Endodermal cell (in vitro differentiated cells): ENCODE data around the gene VANGL2. TPM values are rescaled to one million over a fixed set of nuclear protein-coding genes. Genes with fewer than 3 reads are reported as not detected.
A peak's percentile ranks its signal among the peaks of the same experiment; 100 is the strongest.

Source experiments
- DNase-seq: peaks from one replicate; pipeline ENCODE4 v3.0.0-alpha.2; 2017
- H3K27ac ChIP-seq: 2 replicates; pipeline ENCODE4 v1.5.1; 2013; ENCODE audit warnings: mild to moderate bottlenecking, low read depth, low read length, moderate library complexity
- H3K27me3 ChIP-seq: 2 replicates; pipeline ENCODE4 v1.6.1; 2013; ENCODE audit warnings: mild to moderate bottlenecking, low read length, moderate library complexity; ENCODE audit not compliant: insufficient read depth, control insufficient read depth, poor library complexity, severe bottlenecking
- H3K36me3 ChIP-seq: 2 replicates; pipeline ENCODE4 v1.7.0; 2013; ENCODE audit warnings: mild to moderate bottlenecking, low read length, moderate library complexity; ENCODE audit not compliant: control insufficient read depth, insufficient read depth
- H3K4me1 ChIP-seq: one replicate; pipeline ENCODE4 v1.7.0; 2013; ENCODE audit warnings: low read length; ENCODE audit not compliant: control insufficient read depth, insufficient read depth
- H3K4me3 ChIP-seq: 2 replicates; pipeline ENCODE4 v1.5.1; 2013; ENCODE audit warnings: mild to moderate bottlenecking, low read length, moderate library complexity
- H3K9ac ChIP-seq: 2 replicates; pipeline ENCODE4 v1.6.1; 2013; ENCODE audit warnings: mild to moderate bottlenecking, low read length, moderate library complexity; ENCODE audit not compliant: poor library complexity, severe bottlenecking; ENCODE audit errors: extremely low read depth
- H3K9me3 ChIP-seq: 2 replicates; pipeline ENCODE4 v1.6.1; 2013; ENCODE audit warnings: mild to moderate bottlenecking, low read length, moderate library complexity; ENCODE audit not compliant: control insufficient read depth
- H3K27ac Mint-ChIP-seq: 2 replicates; pipeline ENCODE4 v1.8.0; 2020; ENCODE audit warnings: mixed read lengths
- H3K27me3 Mint-ChIP-seq: 2 replicates; pipeline ENCODE4 v1.8.0; 2021; ENCODE audit warnings: mild to moderate bottlenecking, mixed read lengths; ENCODE audit not compliant: insufficient read depth
- H3K36me3 Mint-ChIP-seq: 2 replicates; pipeline ENCODE4 v1.8.0; 2020; ENCODE audit warnings: low read depth, mixed read lengths
- H3K4me1 Mint-ChIP-seq: 2 replicates; pipeline ENCODE4 v1.8.0; 2020; ENCODE audit warnings: mixed read lengths
- H3K4me3 Mint-ChIP-seq: 2 replicates; pipeline ENCODE4 v1.8.0; 2020; ENCODE audit warnings: mild to moderate bottlenecking, moderate library complexity, mixed read lengths
- H3K9me3 Mint-ChIP-seq: 2 replicates; pipeline ENCODE4 v1.8.0; 2020; ENCODE audit warnings: mild to moderate bottlenecking, mixed read lengths
- WGBS, 2 experiments: methylation state at CpG; one replicate each; pipeline versions ENCODE4 v1.1.5 to v1.1.7; 2013; ENCODE audit warnings: missing lambda C conversion rate in 2 of 2, mixed read lengths in 1 of 2; ENCODE audit not compliant: insufficient coverage in 1 of 2, insufficient read length in 1 of 2; 5-methylcytosine and 5-hydroxymethylcytosine counted together
- long read RNA-seq, 4 experiments: library from polyadenylated mRNA in 2 of 4; library from RNA in 1 of 4; library from capped mRNA in 1 of 4; stranded (forward) in 3 of 4; unstranded in 1 of 4; transcript quantifications; one replicate each; pipeline ENCODE4 v2.0.0, GENCODE V29; 2020 to 2021; ENCODE audit warnings: inconsistent platforms in 1 of 4
- polyA plus RNA-seq, 2 experiments: library from polyadenylated mRNA; stranded (reverse); fragments of 50-300 nt; gene quantifications; one replicate each; pipeline ENCODE4 v1.2.3, GENCODE V29; 2013
- total RNA-seq, 2 donors: library from RNA; stranded (reverse); fragmentation: NEBNext Ultra II Directional in 1 of 2; extraction: Animal tissue kit (Norgen Biotek cat#: 25700) in 1 of 2; gene quantifications; 2 replicates in 1 of 2; 3 replicates in 1 of 2; pipeline ENCODE4 v1.2.1, GENCODE V29; 2021
- TF ChIP-seq, protein P1 (sequence below): fragments of 200-600 bp; sonication (generic); conservative IDR thresholded peaks from 2 replicates; pipeline ENCODE4 v1.5.0; 2021; ENCODE audit warnings: antibody characterized with exemption, mild to moderate bottlenecking

Gene VANGL2
- 10 to 100 TPM; 62.5 to 67.5 TPM for total RNA-seq
- polyA plus RNA-seq (2013, experiment 1 of 2), result 144 TPM
- polyA plus RNA-seq (2013, experiment 2 of 2), result 124 TPM
- long read RNA-seq, experiment 1, full-length matches to known transcripts, result 1 of 15 reads
- long read RNA-seq, experiment 1, partial matches to known transcripts, result 13 of 15 reads
- long read RNA-seq, experiment 1, other reads (novel, unspliced or antisense), result 1 of 15 reads
- long read RNA-seq, experiment 2, full-length matches to known transcripts, result 38 of 85 reads
- long read RNA-seq, experiment 2, partial matches to known transcripts, result 43 of 85 reads
- long read RNA-seq, experiment 2, other reads (novel, unspliced or antisense), result 4 of 85 reads
- long read RNA-seq, experiment 3, partial matches to known transcripts, result 2 of 7 reads
- long read RNA-seq, experiment 3, other reads (novel, unspliced or antisense), result 5 of 7 reads
- long read RNA-seq, experiment 4, partial matches to known transcripts, result 0 of 3 reads
- long read RNA-seq, experiment 4, other reads (novel, unspliced or antisense), result 3 of 3 reads

DNA sequence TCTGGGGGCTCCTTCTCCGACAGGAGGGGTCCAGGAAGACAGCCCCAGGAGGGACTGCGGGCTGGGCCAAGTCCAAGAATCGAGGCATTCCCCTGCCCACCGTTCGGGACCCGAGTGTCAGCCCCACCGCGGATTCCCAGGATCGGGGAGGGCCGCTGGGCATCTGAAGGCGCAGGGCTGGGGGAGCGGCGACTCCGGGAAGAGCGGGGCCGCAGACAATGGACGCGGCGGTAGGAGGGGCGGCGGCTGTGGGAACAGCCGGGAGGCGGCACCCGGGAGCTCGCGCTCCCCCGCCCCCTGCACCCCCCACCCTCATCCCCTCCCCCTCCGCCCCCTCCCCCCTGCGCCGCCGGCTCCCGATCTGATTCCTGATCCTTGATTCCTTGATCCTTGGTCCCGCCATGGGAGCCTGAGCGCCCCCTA lies at the start of gene VANGL2:
TSS of gene VANGL2 (plus strand) at position 342 of the 423 bp plus-strand sequence. CDS start 15,274 bp downstream, outside the sequence.
- Mint-ChIP-seq H3K4me1 (peaks cover 58% of the 10 kb centered on the region), H3K27me3 (no peaks in the 10 kb centered on the region), H3K9me3 (no peaks in the 10 kb centered on the region), H3K27ac (peak within 1 kb of the TSS; percentile 81), H3K36me3 (no peaks in the 10 kb centered on the region), H3K4me3 (peak within 1 kb of the TSS; percentile 80)
- peaks cover 4% of the 10 kb centered on the region for H3K36me3 ChIP-seq
- peaks cover 3% of the 10 kb centered on the region for H3K4me1 ChIP-seq
- H3K9me3 ChIP-seq, result no peaks in the 10 kb centered on the region
- TF ChIP-seq, protein P1, sequence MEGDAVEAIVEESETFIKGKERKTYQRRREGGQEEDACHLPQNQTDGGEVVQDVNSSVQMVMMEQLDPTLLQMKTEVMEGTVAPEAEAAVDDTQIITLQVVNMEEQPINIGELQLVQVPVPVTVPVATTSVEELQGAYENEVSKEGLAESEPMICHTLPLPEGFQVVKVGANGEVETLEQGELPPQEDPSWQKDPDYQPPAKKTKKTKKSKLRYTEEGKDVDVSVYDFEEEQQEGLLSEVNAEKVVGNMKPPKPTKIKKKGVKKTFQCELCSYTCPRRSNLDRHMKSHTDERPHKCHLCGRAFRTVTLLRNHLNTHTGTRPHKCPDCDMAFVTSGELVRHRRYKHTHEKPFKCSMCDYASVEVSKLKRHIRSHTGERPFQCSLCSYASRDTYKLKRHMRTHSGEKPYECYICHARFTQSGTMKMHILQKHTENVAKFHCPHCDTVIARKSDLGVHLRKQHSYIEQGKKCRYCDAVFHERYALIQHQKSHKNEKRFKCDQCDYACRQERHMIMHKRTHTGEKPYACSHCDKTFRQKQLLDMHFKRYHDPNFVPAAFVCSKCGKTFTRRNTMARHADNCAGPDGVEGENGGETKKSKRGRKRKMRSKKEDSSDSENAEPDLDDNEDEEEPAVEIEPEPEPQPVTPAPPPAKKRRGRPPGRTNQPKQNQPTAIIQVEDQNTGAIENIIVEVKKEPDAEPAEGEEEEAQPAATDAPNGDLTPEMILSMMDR, result peak; percentile 4
- DNase-seq, result peak; percentile 96
- peak within 1 kb of the TSS; percentile 99 for H3K4me3 ChIP-seq
- peak within 1 kb of the TSS; percentile 99 for H3K27ac ChIP-seq
- H3K27me3 ChIP-seq, result no peaks in the 10 kb centered on the region
- peak within 1 kb of the TSS; percentile 90 for H3K9ac ChIP-seq
- 0 to 1% methylated on average over 13 to 20 of the region's 34 CpGs for WGBS, 2 experiments

DNA sequence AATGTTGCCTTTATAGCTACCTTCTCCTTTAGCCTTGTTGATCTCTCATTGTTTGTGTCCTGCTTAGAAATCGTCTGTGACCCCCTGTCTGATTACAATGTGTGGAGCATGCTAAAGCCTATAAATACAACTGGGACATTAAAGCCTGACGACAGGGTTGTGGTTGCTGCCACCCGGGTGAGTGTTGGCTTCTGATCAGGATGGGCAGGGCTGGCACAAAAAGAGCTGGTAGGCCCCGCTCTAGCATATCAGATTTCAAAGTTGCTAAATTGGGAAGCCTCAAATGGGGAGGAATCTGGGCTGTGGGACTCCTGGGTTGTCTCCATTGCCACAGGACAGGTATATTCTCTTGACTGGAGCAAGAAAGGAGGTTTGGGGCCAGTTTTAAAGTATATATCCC lies 48.7 kb upstream of the VANGL2 start:
- Histone ChIP-seq H3K27me3 (no peaks in the 10 kb centered on the region), H3K36me3 (peaks cover 95% of the 10 kb centered on the region), H3K9me3 (no peaks in the 10 kb centered on the region), H3K9ac (no peak overlapping the region), H3K4me3 (no peak overlapping the region), H3K27ac (no peak overlapping the region), H3K4me1 (no peaks in the 10 kb centered on the region)
- DNase-seq, result no peak
- H3K9me3 Mint-ChIP-seq, result no peaks in the 10 kb centered on the region
- H3K27ac Mint-ChIP-seq, result no peak overlapping the region
- H3K4me1 Mint-ChIP-seq, result no peaks in the 10 kb centered on the region
- H3K4me3 Mint-ChIP-seq, result no peak overlapping the region
- H3K27me3 Mint-ChIP-seq, result no peaks in the 10 kb centered on the region
- peaks cover 79% of the 10 kb centered on the region for H3K36me3 Mint-ChIP-seq
- WGBS, 2 experiments, result 92 to 96% methylated on average over 3 to 4 of the region's 4 CpGs
- TF ChIP-seq, protein P1, result no peak

DNA sequence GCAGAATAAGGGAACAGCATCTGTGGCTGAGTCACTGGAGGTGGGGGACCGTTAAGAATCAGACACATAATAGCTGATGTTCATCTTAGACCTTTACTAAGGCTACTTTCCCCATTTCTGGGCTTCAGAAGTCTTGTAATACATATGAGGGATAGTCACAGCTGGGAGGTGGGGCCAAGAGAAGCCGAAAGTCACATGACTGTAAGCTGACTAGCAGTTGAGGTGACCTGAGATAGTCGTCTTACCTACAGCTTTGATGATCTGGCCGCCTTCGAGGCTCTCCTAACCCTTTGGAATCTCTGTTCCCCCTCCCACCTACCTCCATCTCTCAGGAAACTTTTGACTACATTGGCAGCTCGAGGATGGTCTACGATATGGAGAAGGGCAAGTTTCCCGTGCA lies 47.8 kb upstream of the VANGL2 start:
- DNase-seq, result no peak
- Mint-ChIP-seq H3K9me3 (no peaks in the 10 kb centered on the region), H3K4me1 (no peaks in the 10 kb centered on the region), H3K4me3 (no peak overlapping the region), H3K27ac (no peak overlapping the region), H3K27me3 (no peaks in the 10 kb centered on the region), H3K36me3 (peaks cover 82% of the 10 kb centered on the region)
- no peaks in the 10 kb centered on the region for H3K27me3 ChIP-seq
- whole genome bisulfite sequencing, 2 experiments, result 96 to 100% methylated on average over 3 to 8 of the region's 8 CpGs
- peaks cover 98% of the 10 kb centered on the region for H3K36me3 ChIP-seq
- no peak overlapping the region for H3K27ac ChIP-seq
- no peak overlapping the region for H3K4me3 ChIP-seq
- H3K9ac ChIP-seq, result no peak overlapping the region
- no peaks in the 10 kb centered on the region for H3K9me3 ChIP-seq
- TF ChIP-seq, protein P1, result no peak
- no peaks in the 10 kb centered on the region for H3K4me1 ChIP-seq
